HG03575 (cell line): ENCODE measurements around the gene CDC73.
"Not testable (repeated sequence)": the region's sequence is repeated elsewhere in the genome, so short reads cannot be mapped to it uniquely, and the experiment has no call there.

ENCODE experiments used
- ATAC-seq: cut with Tn5 transposase; IDR thresholded peaks from one replicate; pipeline ENCODE4 v1.9.1; 2021; ENCODE audit not compliant: unreplicated experiment, insufficient number of reproducible peaks, low FRiP score; ENCODE audit errors: extremely low read depth

The CDC73 gene

GRCh38 chr1:193260896-193261295 is 139.1 kb downstream of the CDC73 start:
- ATAC-seq: no peak

GRCh38 chr1:193262661-193263060 is 140.8 kb downstream of the CDC73 start:
- no peak for ATAC-seq

- no peak for ATAC-seq
Observed at GRCh38 chr1:193264313-193265065, 142.7 kb downstream of the CDC73 start.

- no peak for ATAC-seq
Observed at GRCh38 chr1:193265716-193266115, 143.9 kb downstream of the CDC73 start.

GRCh38 chr1:193266794-193267193 is 145.0 kb downstream of the CDC73 start:
- ATAC-seq: not testable (repeated sequence)

- ATAC-seq: peak; percentile 96
Observed at GRCh38 chr1:193270996-193271395, 149.2 kb downstream of the CDC73 start.

GRCh38 chr1:193275773-193276172 is 153.9 kb downstream of the CDC73 start:
- ATAC-seq: no peak

GRCh38 chr1:193278968-193279367 is 157.1 kb downstream of the CDC73 start:
- no peak for ATAC-seq

GRCh38 chr1:193281894-193282293 is 160.1 kb downstream of the CDC73 start:
- ATAC-seq: no peak

- ATAC-seq: no peak
Observed at GRCh38 chr1:193283016-193283415, 161.2 kb downstream of the CDC73 start.

GRCh38 chr1:193284219-193284618 is 162.4 kb downstream of the CDC73 start:
- ATAC-seq: no peak

- no peak for ATAC-seq
Observed at GRCh38 chr1:193285641-193286040, 163.8 kb downstream of the CDC73 start.

- ATAC-seq: not testable (repeated sequence)
Observed at GRCh38 chr1:193288548-193289080, 166.8 kb downstream of the CDC73 start.

- no peak for ATAC-seq
Observed at GRCh38 chr1:193293726-193294125, 171.9 kb downstream of the CDC73 start.

- no peak for ATAC-seq
Observed at GRCh38 chr1:193299038-193299437, 177.2 kb downstream of the CDC73 start.

- no peak for ATAC-seq
Observed at GRCh38 chr1:193301746-193302145, 179.9 kb downstream of the CDC73 start.

GRCh38 chr1:193303849-193304248 is 182.0 kb downstream of the CDC73 start:
- ATAC-seq: no peak
